H1 (cell line): ENCODE measurements around the gene RAB29. TPM values are rescaled to one million over a fixed set of nuclear protein-coding genes. Genes with fewer than 3 reads are reported as not detected.
A peak's percentile ranks its signal among the peaks of the same experiment; 100 is the strongest.

Source experiments
- CTCF ChIA-PET: fragments of 300-600 bp; sonication (Branson Sonifier 250); formaldehyde crosslinking; loops from one replicate; lab custom pipeline; 2021; ENCODE audit not compliant: partially characterized antibody; lab: Charles Lee
- POLR2A ChIA-PET: fragments of 300-600 bp; sonication (Branson Sonifier 250); formaldehyde crosslinking; loops from one replicate; lab custom pipeline; 2021; ENCODE audit warnings: inconsistent platforms; ENCODE audit not compliant: partially characterized antibody; lab: Charles Lee
- DNase-seq, 2 experiments: peaks; one replicate each; pipeline versions ENCODE4 v3.0.0 to v3.0.0-alpha.2; 2010 to 2022; ENCODE audit warnings: low spot score in 2 of 2, low read depth in 1 of 2, mixed read lengths in 1 of 2
- FAIRE-seq: peaks from 2 replicates; lab custom pipeline; 2011; peaks lifted over from hg19 to GRCh38; lab: Jason Lieb, UNC
- H2AFZ ChIP-seq: 2 replicates; pipeline ENCODE4 v1.8.1; 2012; ENCODE audit warnings: low read length, inconsistent platforms
- H2AK5ac ChIP-seq: 2 replicates; pipeline ENCODE4 v1.6.1; 2013; ENCODE audit warnings: low read depth, low read length
- H2BK120ac ChIP-seq: replicated peaks from 2 replicates; pipeline ENCODE3; 2013; ENCODE audit warnings: low read depth, low read length, inconsistent platforms
- H2BK12ac ChIP-seq: 2 replicates; pipeline ENCODE4 v1.6.1; 2013; ENCODE audit warnings: low read depth, low read length
- H2BK15ac ChIP-seq: 2 replicates; pipeline ENCODE4 v1.6.1; 2013; ENCODE audit warnings: low read length
- H2BK20ac ChIP-seq: 2 replicates; pipeline ENCODE4 v1.6.1; 2013; ENCODE audit warnings: low read length
- H2BK5ac ChIP-seq: 2 replicates; pipeline ENCODE4 v1.6.1; 2013; ENCODE audit warnings: low read depth, low read length
- H3K14ac ChIP-seq: 2 replicates; pipeline ENCODE4 v1.6.1; 2013; ENCODE audit warnings: inconsistent platforms; ENCODE audit not compliant: insufficient read length
- H3K18ac ChIP-seq: 2 replicates; pipeline ENCODE4 v1.6.1; 2013; ENCODE audit warnings: low read length; ENCODE audit errors: extremely low read depth
- H3K23ac ChIP-seq: 2 replicates; pipeline ENCODE4 v1.6.1; 2013; ENCODE audit warnings: inconsistent platforms; ENCODE audit not compliant: insufficient read length
- H3K23me2 ChIP-seq: 2 replicates; pipeline ENCODE4 v1.6.1; 2013; ENCODE audit warnings: low read depth, low read length
- H3K27ac ChIP-seq: 2 replicates; pipeline ENCODE4 v1.6.1; 2011; ENCODE audit warnings: low read depth, low read length, inconsistent platforms
- H3K27me3 ChIP-seq, 4 experiments: replicated peaks in 1 of 4; 1 replicate in 1 of 4; 2 replicates in 3 of 4; pipeline versions ENCODE4 v1.6.1 to v1.8.1; 2011 to 2013; ENCODE audit warnings: low read length in 3 of 4, mild to moderate bottlenecking in 3 of 4, inconsistent platforms in 2 of 4, mixed read lengths in 2 of 4, moderate library complexity in 1 of 4; ENCODE audit not compliant: control insufficient read depth in 3 of 4, insufficient read depth in 3 of 4; ENCODE audit errors: extremely low read depth in 1 of 4
- H3K36me3 ChIP-seq, 4 experiments: 2 replicates each; pipeline versions ENCODE4 v1.6.1 to v1.8.1; 2011 to 2013; ENCODE audit warnings: mild to moderate bottlenecking in 4 of 4, low read length in 3 of 4, moderate library complexity in 2 of 4, control low read depth in 1 of 4, inconsistent platforms in 1 of 4; ENCODE audit not compliant: insufficient read depth in 4 of 4, control insufficient read depth in 2 of 4
- H3K4ac ChIP-seq: replicated peaks from 2 replicates; pipeline ENCODE3; 2013; ENCODE audit warnings: low read length, low read depth, mixed read lengths, inconsistent platforms; ENCODE audit not compliant: insufficient read length
- H3K4me1 ChIP-seq, 4 experiments: replicated peaks in 1 of 4; 1 replicate in 1 of 4; 2 replicates in 3 of 4; pipeline versions ENCODE4 v1.6.1 to v1.8.1; 2011 to 2013; ENCODE audit warnings: low read length in 3 of 4, inconsistent platforms in 2 of 4, mixed read lengths in 1 of 4; ENCODE audit not compliant: insufficient read depth in 4 of 4, control insufficient read depth in 3 of 4
- H3K4me2 ChIP-seq, 2 experiments: 2 replicates each; pipeline versions ENCODE4 v1.6.1 to v1.8.1; 2011 to 2013; ENCODE audit warnings: low read depth in 2 of 2, low read length in 2 of 2, control low read depth in 1 of 2, inconsistent platforms in 1 of 2, mild to moderate bottlenecking in 1 of 2; ENCODE audit not compliant: insufficient read depth in 1 of 2
- H3K4me3 ChIP-seq, 4 experiments: fragments of 200-600, 300-600 bp in 1 of 4; sonication (generic), shearing (Covaris generic), sonication (Bioruptor Twin) in 1 of 4; 2 replicates each; pipeline versions ENCODE4 v1.5.1 to v1.8.1; 2011 to 2016; ENCODE audit warnings: low read length in 4 of 4, low read depth in 3 of 4, control low read depth in 2 of 4, inconsistent platforms in 2 of 4, mild to moderate bottlenecking in 2 of 4, mixed read lengths in 1 of 4, moderate library complexity in 1 of 4; ENCODE audit not compliant: insufficient read depth in 2 of 4; ENCODE audit errors: extremely low read depth in 1 of 4
- H3K56ac ChIP-seq: replicated peaks from 2 replicates; pipeline ENCODE3; 2013; ENCODE audit warnings: low read depth, mild to moderate bottlenecking, mixed read lengths, low read length, inconsistent platforms; ENCODE audit not compliant: insufficient read length
- H3K79me1 ChIP-seq: 2 replicates; pipeline ENCODE4 v1.6.1; 2013; ENCODE audit warnings: low read depth, low read length, control low read depth
- H3K79me2 ChIP-seq, 2 experiments: 2 replicates each; pipeline versions ENCODE4 v1.6.1 to v1.8.1; 2012 to 2013; ENCODE audit warnings: low read length in 2 of 2, mild to moderate bottlenecking in 2 of 2, inconsistent platforms in 1 of 2; ENCODE audit not compliant: insufficient read depth in 2 of 2, control insufficient read depth in 1 of 2
- H3K9ac ChIP-seq, 4 experiments: replicated peaks in 1 of 4; 1 replicate in 1 of 4; 2 replicates in 3 of 4; pipeline versions ENCODE4 v1.6.1 to v1.8.1; 2011 to 2013; ENCODE audit warnings: low read depth in 3 of 4, low read length in 3 of 4, control low read depth in 2 of 4, mild to moderate bottlenecking in 2 of 4, moderate library complexity in 2 of 4, inconsistent platforms in 1 of 4; ENCODE audit errors: extremely low read depth in 1 of 4
- H3K9me3 ChIP-seq, 2 experiments: 2 replicates each; pipeline versions ENCODE4 v1.6.1 to v1.8.1; 2012 to 2013; ENCODE audit warnings: mild to moderate bottlenecking in 2 of 2, moderate library complexity in 2 of 2, control low read depth in 1 of 2, inconsistent platforms in 1 of 2, low read depth in 1 of 2, low read length in 1 of 2, mixed read lengths in 1 of 2; ENCODE audit not compliant: insufficient read depth in 2 of 2
- H4K20me1 ChIP-seq, 2 experiments: replicated peaks in 1 of 2; 2 replicates each; pipeline versions ENCODE3 to v1.8.1; 2011 to 2013; ENCODE audit warnings: inconsistent platforms in 2 of 2, low read length in 2 of 2, mild to moderate bottlenecking in 1 of 2; ENCODE audit not compliant: insufficient read depth in 2 of 2, control insufficient read depth in 1 of 2
- H4K5ac ChIP-seq: 2 replicates; pipeline ENCODE4 v1.6.1; 2013; ENCODE audit warnings: low read length, low read depth, mixed read lengths, inconsistent platforms; ENCODE audit not compliant: insufficient read length
- H4K8ac ChIP-seq: 2 replicates; pipeline ENCODE4 v1.8.0; 2013; ENCODE audit warnings: mild to moderate bottlenecking, moderate library complexity, low read length, inconsistent platforms; ENCODE audit not compliant: insufficient read depth; ENCODE audit errors: extremely low read depth
- H4K91ac ChIP-seq: replicated peaks from 2 replicates; pipeline ENCODE3; 2013; ENCODE audit warnings: low read length, mixed read lengths, inconsistent platforms; ENCODE audit not compliant: insufficient read length
- EGR1 ChIP-seq: IDR thresholded peaks from 2 replicates; pipeline ENCODE4 v1.6.1; 2011; ENCODE audit warnings: low read depth, low read length, borderline replicate concordance
- MAFK ChIP-seq: IDR thresholded peaks from 2 replicates; pipeline ENCODE4 v1.6.1; 2012; ENCODE audit warnings: low read depth, mild to moderate bottlenecking, improper control_type of control experiment, low read length
- ZNF274 ChIP-seq: IDR thresholded peaks from 2 replicates; pipeline ENCODE4 v1.7.0; 2012; ENCODE audit warnings: low read length, borderline replicate concordance; ENCODE audit errors: extremely low read depth
- WGBS, 2 experiments: shearing (Covaris generic) in 1 of 2; methylation state at CpG; one replicate each; pipeline versions ENCODE4 v1.1.6 to v1.1.7; 2013 to 2015; ENCODE audit warnings: low lambda C conversion rate in 2 of 2, mixed read lengths in 2 of 2, inconsistent platforms in 1 of 2, low coverage in 1 of 2, missing lambda C conversion rate in 1 of 2; ENCODE audit not compliant: insufficient replicate concordance in 2 of 2, insufficient coverage in 1 of 2, insufficient read length in 1 of 2; ENCODE audit errors: extremely low coverage in 1 of 2, missing lambda C conversion rate in 1 of 2; 5-methylcytosine and 5-hydroxymethylcytosine counted together
- polyA plus RNA-seq, 7 experiments: library from polyadenylated mRNA; depleted of rRNA in 3 of 7; stranded (reverse) in 5 of 7; unstranded in 2 of 7; fragments of >200 nt in 5 of 7; fragments of 200-250 nt in 2 of 7; gene quantifications; 1 replicate in 5 of 7; 2 replicates in 1 of 7; 4 replicates in 1 of 7; pipeline versions ENCODE4 v1.2.1 to v1.2.3, GENCODE V29; 2011 to 2013; ENCODE audit warnings: missing spikeins in 2 of 7, mixed read lengths in 2 of 7
- total RNA-seq: library from RNA; stranded (reverse); fragmentation: NEBNext Ultra II Directional; extraction: Animal tissue kit (Norgen Biotek cat#: 25700); gene quantifications from 2 replicates; pipeline ENCODE4 v1.2.1, GENCODE V29; 2021

RAB29 gene
- total and polyA plus RNA-seq, 2 of the 8 experiments (the other 6 are each of a cell fraction or from before 2014, with no cell fraction given), result 10.1 to 17.3 TPM

- H3K79me2 ChIP-seq, result no peaks in the 10 kb centered on the region
- no peak overlapping the region for H3K4me3 ChIP-seq
- no peak overlapping the region for H2BK20ac ChIP-seq
- H2AK5ac ChIP-seq, result no peak overlapping the region
- TF ChIP-seq ZNF274 (no peak), MAFK (peak; percentile 63; the same call in 1 of the 2 replicates), EGR1 (no peak)
- no peak overlapping the region for H2BK120ac ChIP-seq
- POLR2A ChIA-PET, result no interaction called here
- no peak overlapping the region for H2BK12ac ChIP-seq
- no peak overlapping the region for H3K23ac ChIP-seq
- no peaks in the 10 kb centered on the region for H4K20me1 ChIP-seq
- H2BK15ac ChIP-seq, result no peak overlapping the region
- no peak overlapping the region for H3K14ac ChIP-seq
- H3K18ac ChIP-seq, result no peak overlapping the region
- CTCF ChIA-PET, result no interaction called here
- H3K4me1 ChIP-seq, result no peaks in the 10 kb centered on the region
- no peak overlapping the region for H3K56ac ChIP-seq
- no peak overlapping the region for H2BK5ac ChIP-seq
- H3K27me3 ChIP-seq, result no peaks in the 10 kb centered on the region
- 88% methylated on average over 3 of the region's 3 CpGs; no CpG with 5 or more reads in 1 of the 2 experiments for WGBS, 2 experiments
- H3K79me1 ChIP-seq, result no peaks in the 10 kb centered on the region
- H3K9me3 ChIP-seq, result no peaks in the 10 kb centered on the region
- H3K36me3 ChIP-seq, result no peaks in the 10 kb centered on the region
- no peak overlapping the region for H4K91ac ChIP-seq
- FAIRE-seq, result no peak
- no peak overlapping the region for H3K4me2 ChIP-seq
- H3K9ac ChIP-seq, result no peak overlapping the region
- no peak overlapping the region for H4K8ac ChIP-seq
- DNase-seq, result no peak
- no peak overlapping the region for H2AFZ ChIP-seq
- H3K23me2 ChIP-seq, result no peaks in the 10 kb centered on the region
- H3K27ac ChIP-seq, result no peak overlapping the region
- H3K4ac ChIP-seq, result no peak overlapping the region
- H4K5ac ChIP-seq, result no peak overlapping the region
Measured at GRCh38 chr1:205767248-205767647, 8.0 kb downstream of the RAB29 start.
